NB4 (cell line): ENCODE measurements around the gene RMI2.

ENCODE experiments used
- CTCF ChIP-seq: IDR thresholded peaks from one replicate; pipeline ENCODE4 v1.5.1; 2012; ENCODE audit warnings: low read depth, low read length
- MAX ChIP-seq: IDR thresholded peaks from 2 replicates; pipeline ENCODE4 v1.6.1; 2011; ENCODE audit warnings: low read depth, low read length
- POLR2A ChIP-seq: IDR thresholded peaks from 2 replicates; pipeline ENCODE4 v1.6.1; 2011; ENCODE audit warnings: mild to moderate bottlenecking; ENCODE audit not compliant: insufficient read length; ENCODE audit errors: extremely low read depth

- TF ChIP-seq CTCF (no peak), POLR2A (no peak), MAX (no peak)
Measured at GRCh38 chr16:11399261-11399831, 54.1 kb downstream of the RMI2 start.
